ENCODE measurements around the gene GPATCH1.
"Not testable (repeated sequence)": the region's sequence is repeated elsewhere in the genome, so short reads cannot be mapped to it uniquely, and the experiment has no call there.

GPATCH1 gene

GRCh38 chr19:33114312-33114711 lies 33.3 kb downstream of the GPATCH1 start:
- DNase-seq (ENCODE audit: low read depth): no peak

GRCh38 chr19:33117501-33117900 lies 36.5 kb downstream of the GPATCH1 start:
- DNase-seq (ENCODE audit: low read depth): no peak

- no peak for DNase-seq (ENCODE audit: low read depth)
These were observed 37.7 kb downstream of the GPATCH1 start for GRCh38 chr19:33118643-33119042.

- DNase-seq (ENCODE audit: low read depth): no peak
These were observed 43.5 kb downstream of the GPATCH1 start for GRCh38 chr19:33124207-33125098.

GRCh38 chr19:33125929-33126388 lies 45.0 kb downstream of the GPATCH1 start:
- no peak for DNase-seq (ENCODE audit: low read depth)

GRCh38 chr19:33126712-33127111 lies 45.7 kb downstream of the GPATCH1 start:
- not testable (repeated sequence) for DNase-seq (ENCODE audit: low read depth)

- no peak for DNase-seq (ENCODE audit: low read depth)
These were observed 48.9 kb downstream of the GPATCH1 start for GRCh38 chr19:33129901-33130300.

- DNase-seq (ENCODE audit: low read depth): no peak
These were observed 49.5 kb downstream of the GPATCH1 start for GRCh38 chr19:33130433-33130832.

- DNase-seq (ENCODE audit: low read depth): no peak
These were observed 51.0 kb downstream of the GPATCH1 start, which contains the start of gene WDR88 for GRCh38 chr19:33132021-33132420. WDR88 (plus strand) TSS chr19:33132114; CDS start chr19:33132170, 56 bp downstream.

- no peak for DNase-seq (ENCODE audit: low read depth)
These were observed 51.4 kb downstream of the GPATCH1 start for GRCh38 chr19:33132425-33132824.

GRCh38 chr19:33133438-33134031 lies 52.6 kb downstream of the GPATCH1 start:
- DNase-seq (ENCODE audit: low read depth): no peak

- peak; percentile 5 for DNase-seq (ENCODE audit: low read depth)
These were observed 53.6 kb downstream of the GPATCH1 start for GRCh38 chr19:33134571-33135041.

GRCh38 chr19:33139165-33139564 lies 58.2 kb downstream of the GPATCH1 start:
- no peak for DNase-seq (ENCODE audit: low read depth)

GRCh38 chr19:33143897-33144405 lies 63.0 kb downstream of the GPATCH1 start:
- DNase-seq (ENCODE audit: low read depth): peak; percentile 7

GRCh38 chr19:33146209-33146608 lies 65.2 kb downstream of the GPATCH1 start:
- DNase-seq (ENCODE audit: low read depth): no peak

GRCh38 chr19:33147538-33147937 lies 66.6 kb downstream of the GPATCH1 start:
- no peak for DNase-seq (ENCODE audit: low read depth)

- no peak for DNase-seq (ENCODE audit: low read depth)
These were observed 70.0 kb downstream of the GPATCH1 start for GRCh38 chr19:33150852-33151518.

GRCh38 chr19:33152176-33152575 lies 71.2 kb downstream of the GPATCH1 start:
- DNase-seq (ENCODE audit: low read depth): no peak

- not testable (repeated sequence) for DNase-seq (ENCODE audit: low read depth)
These were observed 71.6 kb downstream of the GPATCH1 start for GRCh38 chr19:33152625-33153024.

- not testable (repeated sequence) for DNase-seq (ENCODE audit: low read depth)
These were observed 73.3 kb downstream of the GPATCH1 start for GRCh38 chr19:33154313-33154712.

- DNase-seq (ENCODE audit: low read depth): no peak
These were observed 75.4 kb downstream of the GPATCH1 start for GRCh38 chr19:33156334-33156733.

- no peak for DNase-seq (ENCODE audit: low read depth)
These were observed 76.9 kb downstream of the GPATCH1 start for GRCh38 chr19:33157906-33158305.

All from T-helper 22 cell (primary cell).